K562 (cell line): ENCODE measurements around the gene BCL11A. TPM values are rescaled to one million over a fixed set of nuclear protein-coding genes. Genes with fewer than 3 reads are reported as not detected.

Experiments used
- ATAC-seq: fragments of 200-7000 bp; cut with Tn5 transposase; 3 replicates; pipeline ENCODE4 v1.9.1; 2020; ENCODE audit warnings: moderate library complexity
- BruUV-seq: library from RNA; stranded (reverse); fragments of 400-500 nt; replicated peaks from 2 replicates; lab custom pipeline; 2021; lab: Mats Ljungman, UMichigan
- CTCF ChIA-PET: fragments of 300-600 bp; formaldehyde crosslinking; extraction: SDS; loops from one replicate; lab custom pipeline; 2021; ENCODE audit warnings: low intra/inter-chr PET ratio; lab: Yijun Ruan, JAX
- POLR2A ChIA-PET: fragments of 300-600, 350-650 bp; sonication (Branson Sonifier 250); formaldehyde crosslinking; extraction: SDS; loops from one replicate; lab custom pipeline; 2021; ENCODE audit warnings: antibody characterized with exemption, inconsistent platforms; lab: Yijun Ruan, JAX
- DNase-seq, 4 experiments: peaks; one replicate each; pipeline versions ENCODE4 v3.0.0 to v3.0.0-alpha.2; 2011 to 2018; ENCODE audit warnings: low spot score in 3 of 4, mixed read lengths in 3 of 4; ENCODE audit errors: extremely low read depth in 1 of 4
- FAIRE-seq: peaks from 2 replicates; lab custom pipeline; 2011; peaks lifted over from hg19 to GRCh38; lab: Jason Lieb, UNC
- H2AFZ ChIP-seq: 2 replicates; pipeline ENCODE4 v1.6.0; 2011; ENCODE audit warnings: low read depth, low read length, control low read depth, inconsistent platforms
- H3K27ac ChIP-seq: fragments of 200-600 bp; 3 replicates; pipeline ENCODE4 v1.8.0; 2011; ENCODE audit warnings: low read depth, mild to moderate bottlenecking, control low read depth, inconsistent platforms, low read length, moderate library complexity, mixed read lengths; ENCODE audit errors: extremely low read depth
- H3K27me3 ChIP-seq, 2 experiments: fragments of 300-600 bp in 1 of 2; 2 replicates in 1 of 2; 3 replicates in 1 of 2; pipeline versions ENCODE4 v1.6.0 to v1.8.0; 2011; ENCODE audit warnings: inconsistent platforms in 2 of 2, low read length in 2 of 2, mild to moderate bottlenecking in 1 of 2, mixed read lengths in 1 of 2, moderate library complexity in 1 of 2; ENCODE audit not compliant: control insufficient read depth in 2 of 2, insufficient read depth in 2 of 2
- H3K36me3 ChIP-seq: fragments of 300-600 bp; 3 replicates; pipeline ENCODE4 v1.8.0; 2011; ENCODE audit warnings: mild to moderate bottlenecking, low read length, inconsistent platforms; ENCODE audit not compliant: control insufficient read depth, insufficient read depth
- H3K4me1 ChIP-seq, 2 experiments: fragments of 200-600 bp in 1 of 2; replicated peaks in 1 of 2; 2 replicates in 1 of 2; 3 replicates in 1 of 2; pipeline versions ENCODE4 v1.5.1 to v1.8.0; 2011; ENCODE audit warnings: inconsistent platforms in 2 of 2, low read length in 2 of 2, mild to moderate bottlenecking in 1 of 2, mixed read lengths in 1 of 2, moderate library complexity in 1 of 2; ENCODE audit not compliant: control insufficient read depth in 2 of 2, insufficient read depth in 2 of 2
- H3K4me2 ChIP-seq: 2 replicates; pipeline ENCODE4 v1.6.1; 2011; ENCODE audit warnings: low read length, control low read depth, inconsistent platforms, mixed read lengths; ENCODE audit not compliant: insufficient read depth
- H3K4me3 ChIP-seq: fragments of 200-600 bp; sonication (generic), shearing (Covaris generic); 2 replicates; pipeline ENCODE4 v1.5.1; 2016; ENCODE audit warnings: control low read depth, inconsistent platforms
- H3K79me2 ChIP-seq: fragments of 200-600 bp; 3 replicates; pipeline ENCODE4 v1.8.0; 2011; ENCODE audit warnings: low read length, inconsistent platforms; ENCODE audit not compliant: control insufficient read depth, insufficient read depth
- H3K9ac ChIP-seq, 2 experiments: 2 replicates each; pipeline versions ENCODE4 v1.6.0 to v1.6.1; 2011; ENCODE audit warnings: low read depth in 2 of 2, low read length in 2 of 2, control low read depth in 1 of 2, inconsistent platforms in 1 of 2, mild to moderate bottlenecking in 1 of 2, mixed read lengths in 1 of 2; ENCODE audit not compliant: insufficient read depth in 1 of 2
- H3K9me1 ChIP-seq: one replicate; pipeline ENCODE4 v1.6.0; 2011; ENCODE audit warnings: inconsistent platforms, mild to moderate bottlenecking, low read length, moderate library complexity; ENCODE audit not compliant: control insufficient read depth, insufficient read depth
- H3K9me3 ChIP-seq: replicated peaks from 2 replicates; pipeline ENCODE4 v1.5.1; 2011; ENCODE audit warnings: low read depth, low read length, inconsistent platforms; ENCODE audit not compliant: control insufficient read depth, insufficient read depth
- H4K20me1 ChIP-seq: replicated peaks from 2 replicates; pipeline ENCODE4 v1.6.1; 2011; ENCODE audit warnings: low read length, inconsistent platforms, mixed read lengths; ENCODE audit not compliant: control insufficient read depth, insufficient read depth
- AFF1 ChIP-seq, 2 experiments: fragments of 450-650 bp; IDR thresholded peaks; 2 replicates each; pipeline ENCODE4 v1.6.1; 2018; ENCODE audit warnings: mild to moderate bottlenecking in 2 of 2, low read depth in 1 of 2; ENCODE audit not compliant: partially characterized antibody in 2 of 2
- BMI1 ChIP-seq: fragments of 150-350 bp; IDR thresholded peaks from 2 replicates; pipeline ENCODE4 v1.6.1; 2014; ENCODE audit warnings: low read length
- CXXC5 ChIP-seq: fragments of 250-450 bp; sonication (Bioruptor Pico); IDR thresholded peaks from 2 replicates; pipeline ENCODE4 v1.8.0; 2022; ENCODE audit warnings: inconsistent platforms, mild to moderate bottlenecking, moderate library complexity
- HMGN3 ChIP-seq: IDR thresholded peaks from 2 replicates; pipeline ENCODE4 v1.6.1; 2011; ENCODE audit warnings: borderline replicate concordance, low read depth, mild to moderate bottlenecking, mixed read lengths, low read length; ENCODE audit not compliant: insufficient read length; ENCODE audit errors: extremely low read depth
- IRF1 ChIP-seq: sonication (generic); formaldehyde crosslinking; IDR thresholded peaks from 2 replicates; pipeline ENCODE4 v1.8.0; 2022; ENCODE audit warnings: missing genetic modification reagents, mild to moderate bottlenecking, borderline replicate concordance
- KHSRP ChIP-seq: fragments of 450-650 bp; IDR thresholded peaks from 2 replicates; pipeline ENCODE4 v1.6.1; 2017
- MAFK ChIP-seq: IDR thresholded peaks from 2 replicates; pipeline ENCODE4 v1.6.1; 2011; ENCODE audit warnings: low read length, improper control_type of control experiment
- MBD1 ChIP-seq: fragments of 250-450 bp; sonication (Bioruptor Pico); IDR thresholded peaks from 2 replicates; pipeline ENCODE4 v1.8.0; 2022; ENCODE audit warnings: inconsistent platforms
- NCOA4 ChIP-seq: fragments of 450-650 bp; IDR thresholded peaks from 2 replicates; pipeline ENCODE4 v1.6.1; 2018; ENCODE audit warnings: mild to moderate bottlenecking; ENCODE audit not compliant: partially characterized antibody
- NFIC ChIP-seq: fragments of 450-650 bp; IDR thresholded peaks from 2 replicates; pipeline ENCODE4 v1.6.1; 2017; ENCODE audit warnings: mild to moderate bottlenecking, inconsistent platforms
- PATZ1 ChIP-seq: fragments of 250-450 bp; sonication (Bioruptor Pico); IDR thresholded peaks from 2 replicates; pipeline ENCODE4 v1.5.0; 2020; ENCODE audit warnings: mild to moderate bottlenecking, borderline replicate concordance
- POLR2H ChIP-seq: IDR thresholded peaks from 2 replicates; pipeline ENCODE4 v1.6.1; 2016; ENCODE audit warnings: missing genetic modification characterization, low read depth, mild to moderate bottlenecking, control low read depth, missing compliant biosample characterization, moderate library complexity
- POU5F1 ChIP-seq: fragments of 150-350 bp; IDR thresholded peaks from 2 replicates; pipeline ENCODE4 v1.6.1; 2014; ENCODE audit warnings: borderline replicate concordance, low read length, low read depth, mild to moderate bottlenecking; ENCODE audit not compliant: partially characterized antibody
- TEAD1 ChIP-seq, 2 experiments: fragments of 450-650 bp in 1 of 2; sonication (generic) in 1 of 2; formaldehyde crosslinking; IDR thresholded peaks; 2 replicates each; pipeline versions ENCODE4 v1.4.0 to v1.8.0; 2020 to 2022; ENCODE audit warnings: mild to moderate bottlenecking in 2 of 2, missing genetic modification reagents in 1 of 2
- ZKSCAN1 ChIP-seq: fragments of 150-350 bp; IDR thresholded peaks from 2 replicates; pipeline ENCODE4 v1.6.1; 2016; ENCODE audit warnings: low read depth, low read length
- WGBS: fragments of 100-300 bp; shearing (Covaris generic); methylation state at CpG from one replicate; pipeline ENCODE4 v1.1.6; 2016; ENCODE audit warnings: low coverage, mixed read lengths; ENCODE audit not compliant: insufficient coverage; ENCODE audit errors: missing lambda C conversion rate; 5-methylcytosine and 5-hydroxymethylcytosine counted together
- in situ Hi-C: fragments of 300-500 bp; cut with MboI; formaldehyde crosslinking; loops from 4 replicates; pipeline ENCODE4 v1.15.0; 2018; ENCODE audit warnings: inconsistent platforms, mixed read lengths
- intact Hi-C: fragments of 100-400 bp; cut with micrococcal nuclease; formaldehyde crosslinking; loops from 2 replicates; pipeline ENCODE4 v1.14.2; 2022
- polyA plus RNA-seq, 8 experiments: library from polyadenylated mRNA; depleted of rRNA in 4 of 8; stranded (reverse) in 5 of 8; unstranded in 3 of 8; fragments of >200 nt; fragmentation: Nextera tagmentation in 2 of 8; fragmentation: Illumina TruSeq in 1 of 8; extraction: Ambion mirVana in 2 of 8; extraction: Trizol in 1 of 8; gene quantifications; 2 replicates each; pipeline versions ENCODE4 v1.2.1 to v1.2.3, GENCODE V29; 2011 to 2014; ENCODE audit warnings: inconsistent platforms in 1 of 8, missing spikeins in 1 of 8
- total RNA-seq, 7 experiments: library from RNA; depleted of rRNA in 6 of 7; stranded (reverse); fragments of >200 nt in 6 of 7; fragmentation: Illumina TruSeq in 2 of 7; extraction: Trizol in 2 of 7; gene quantifications; 2 replicates each; pipeline versions ENCODE4 v1.2.1 to v1.2.3, GENCODE V29; 2011 to 2021; ENCODE audit warnings: low replicate concordance in 1 of 7

BCL11A gene
- total and polyA plus RNA-seq, 9 of the 15 experiments (the other 6 are each of a cell fraction or from before 2014, with no cell fraction given), result 0.13 TPM; not detected in 8

GRCh38 chr2:60555783-60556139 is 2.3 kb upstream of the BCL11A start:
- no peak overlapping the region for H3K4me3 ChIP-seq
- ChIA-PET CTCF (no interaction called here), POLR2A (no interaction called here)
- H3K9me1 ChIP-seq, result no peaks in the 10 kb centered on the region
- H3K4me2 ChIP-seq, result no peak overlapping the region
- DNase-seq (no peak), FAIRE-seq (no peak), ATAC-seq (no peak)
- no TSS peak for BruUV-seq
- no peak overlapping the region for H3K27ac ChIP-seq
- H3K27me3 ChIP-seq, result peaks cover 15 to 32% of the 10 kb centered on the region in 2 experiments; a peak in 4 of 5 replicates
- H3K36me3 ChIP-seq, result no peaks in the 10 kb centered on the region
- in situ Hi-C loops (no loop called here), intact Hi-C loops (no loop called here)
- no peak overlapping the region for H3K9ac ChIP-seq
- 0% methylated on average over 1 of the region's 5 CpGs for WGBS
- no peaks in the 10 kb centered on the region for H3K9me3 ChIP-seq
- peaks cover 0 to 21% of the 10 kb centered on the region in 2 experiments; a peak in 2 of 5 replicates for H3K4me1 ChIP-seq
- H3K79me2 ChIP-seq, result no peaks in the 10 kb centered on the region
- no peak overlapping the region for H2AFZ ChIP-seq
- H4K20me1 ChIP-seq, result no peaks in the 10 kb centered on the region; the same call in 1 of the 2 replicates
- TF ChIP-seq POLR2H (no peak), ZKSCAN1 (no peak), NCOA4 (no peak), MAFK (no peak), POU5F1 (no peak), KHSRP (no peak), TEAD1 (CRISPR knock-in tag; IDR thresholded peaks at IDR 0.05) (no peak), IRF1 (no peak), MBD1 (CRISPR knock-in tag) (no peak), HMGN3 (no peak), AFF1 (IDR thresholded peaks at IDR 0.05; ENCODE audit: low read depth in 1 of 2, partially characterized antibody in 2 of 2) (no peak), BMI1 (no peak), CXXC5 (CRISPR knock-in tag) (no peak), PATZ1 (CRISPR knock-in tag) (no peak), NFIC (no peak)
